GM23338 (cell line): ENCODE measurements around the gene HSP90B1. TPM values are rescaled to one million over a fixed set of nuclear protein-coding genes. Genes with fewer than 3 reads are reported as not detected.

Experiments
- ATAC-seq: fragments of 200-7000 bp; cut with Tn5 transposase; 3 replicates; pipeline ENCODE4 v1.9.1; 2020
- DNase-seq: peaks from one replicate; pipeline ENCODE4 v3.0.0-alpha.2; 2015; ENCODE audit warnings: low spot score
- H2AFZ ChIP-seq: fragments of 200-600 bp; sonication (generic); 2 replicates; pipeline ENCODE4 v1.8.0; 2016; ENCODE audit warnings: antibody characterized with exemption, mild to moderate bottlenecking, moderate library complexity
- H3F3A ChIP-seq: fragments of 200-600 bp; sonication (generic); replicated peaks from 2 replicates; pipeline ENCODE4 v1.8.0; 2017; ENCODE audit warnings: antibody characterized with exemption, mixed run types, low read depth
- H3K27ac ChIP-seq: fragments of 200-600 bp; sonication (generic); 2 replicates; pipeline ENCODE4 v1.6.1; 2016; ENCODE audit warnings: low read depth
- H3K27me3 ChIP-seq: fragments of 200-600 bp; sonication (generic); 2 replicates; pipeline ENCODE4 v1.8.0; 2016; ENCODE audit warnings: mild to moderate bottlenecking, mixed run types, moderate library complexity; ENCODE audit not compliant: insufficient read depth
- H3K36me3 ChIP-seq: fragments of 200-600 bp; sonication (generic); 2 replicates; pipeline ENCODE4 v1.8.0; 2016; ENCODE audit warnings: mild to moderate bottlenecking; ENCODE audit not compliant: insufficient read depth
- H3K4me1 ChIP-seq: fragments of 200-600 bp; sonication (generic); 2 replicates; pipeline ENCODE4 v1.8.0; 2016; ENCODE audit warnings: mild to moderate bottlenecking, moderate library complexity; ENCODE audit not compliant: insufficient read depth
- H3K4me2 ChIP-seq: fragments of 200-600 bp; sonication (generic); 2 replicates; pipeline ENCODE4 v1.7.1; 2017; ENCODE audit warnings: mixed run types
- H3K4me3 ChIP-seq: fragments of 200-600 bp; sonication (generic); 2 replicates; pipeline ENCODE4 v1.6.1; 2016; ENCODE audit warnings: mixed run types
- H3K79me2 ChIP-seq: fragments of 200-600 bp; sonication (generic); replicated peaks from 2 replicates; pipeline ENCODE4 v1.8.0; 2017; ENCODE audit warnings: mild to moderate bottlenecking; ENCODE audit not compliant: insufficient read depth
- H3K9me2 ChIP-seq: fragments of 200-600 bp; sonication (generic); 2 replicates; pipeline ENCODE4 v1.8.0; 2017; ENCODE audit not compliant: insufficient read depth
- H4K20me1 ChIP-seq: fragments of 200-600 bp; sonication (generic); replicated peaks from 2 replicates; pipeline ENCODE4 v1.8.0; 2017; ENCODE audit warnings: mild to moderate bottlenecking; ENCODE audit not compliant: insufficient read depth
- H3K27ac Mint-ChIP-seq: 2 replicates; pipeline ENCODE4 v1.8.0; 2020; ENCODE audit warnings: inconsistent platforms, mild to moderate bottlenecking, moderate library complexity, mixed read lengths
- H3K27me3 Mint-ChIP-seq: 3 replicates; pipeline ENCODE4 v1.8.0; 2022; ENCODE audit warnings: low read depth, mild to moderate bottlenecking, moderate library complexity, mixed read lengths, inconsistent platforms; ENCODE audit not compliant: insufficient read depth, poor library complexity
- H3K36me3 Mint-ChIP-seq: 3 replicates; pipeline ENCODE4 v1.8.0; 2021; ENCODE audit warnings: low read depth, mild to moderate bottlenecking, inconsistent platforms, moderate library complexity, mixed read lengths
- H3K4me1 Mint-ChIP-seq: 3 replicates; pipeline ENCODE4 v1.8.0; 2020; ENCODE audit warnings: mild to moderate bottlenecking, inconsistent platforms, mixed read lengths
- H3K4me3 Mint-ChIP-seq: 3 replicates; pipeline ENCODE4 v1.8.0; 2021; ENCODE audit warnings: moderate library complexity, mild to moderate bottlenecking, inconsistent platforms, mixed read lengths
- H3K9me3 Mint-ChIP-seq: 3 replicates; pipeline ENCODE4 v1.8.0; 2020; ENCODE audit warnings: moderate library complexity, mild to moderate bottlenecking, inconsistent platforms, mixed read lengths
- CREB1 ChIP-seq: fragments of 250-450 bp; sonication (Bioruptor Pico); IDR thresholded peaks from 2 replicates; pipeline ENCODE4 v1.5.0; 2020; ENCODE audit warnings: low read depth, mild to moderate bottlenecking, moderate library complexity
- EZH2 ChIP-seq: fragments of 200-600 bp; sonication (generic); IDR thresholded peaks from one replicate; pipeline ENCODE4 v1.8.0; 2017; ENCODE audit warnings: antibody characterized with exemption, mild to moderate bottlenecking, low read depth; ENCODE audit not compliant: unreplicated experiment
- EZH2phosphoT487 ChIP-seq: fragments of 200-600 bp; sonication (generic); IDR thresholded peaks from one replicate; pipeline ENCODE4 v1.8.1; 2018; ENCODE audit warnings: antibody characterized with exemption; ENCODE audit not compliant: unreplicated experiment
- JUNB ChIP-seq: IDR thresholded peaks from one replicate; pipeline ENCODE4 v1.6.1; 2016; ENCODE audit warnings: antibody characterized with exemption; ENCODE audit not compliant: unreplicated experiment
- NANOG ChIP-seq: IDR thresholded peaks from 2 replicates; pipeline ENCODE4 v1.6.1; 2016; ENCODE audit warnings: antibody characterized with exemption, borderline replicate concordance
- POLR2AphosphoS5 ChIP-seq: IDR thresholded peaks from 2 replicates; pipeline ENCODE4 v1.6.1; 2016; ENCODE audit warnings: antibody characterized with exemption, low read depth
- STAT1 ChIP-seq: IDR thresholded peaks from one replicate; pipeline ENCODE4 v1.6.1; 2016; ENCODE audit warnings: antibody characterized with exemption; ENCODE audit not compliant: unreplicated experiment
- ZNF114 ChIP-seq: fragments of 250-450 bp; sonication (Bioruptor Pico); IDR thresholded peaks from 2 replicates; pipeline ENCODE4 v1.5.0; 2020; ENCODE audit warnings: mild to moderate bottlenecking, moderate library complexity
- ZNF331 ChIP-seq: fragments of 250-450 bp; sonication (Bioruptor Pico); IDR thresholded peaks from 2 replicates; pipeline ENCODE4 v1.5.0; 2020; ENCODE audit warnings: low read depth, mild to moderate bottlenecking, moderate library complexity
- polyA plus RNA-seq: library from polyadenylated mRNA; unstranded; fragments of >200 nt; fragmentation: Nextera tagmentation; extraction: Ambion mirVana; gene quantifications from 2 replicates; pipeline ENCODE4 v1.2.1, GENCODE V29; 2016
- total RNA-seq: library from RNA; depleted of rRNA; stranded (reverse); fragments of >200 nt; shearing (Covaris generic); gene quantifications from 2 replicates; pipeline ENCODE4 v1.2.3, GENCODE V29; 2014
- TF ChIP-seq, protein P1 (sequence below): fragments of 250-450 bp; sonication (Bioruptor Pico); IDR thresholded peaks from 2 replicates; pipeline ENCODE4 v1.5.0; 2020; ENCODE audit warnings: mild to moderate bottlenecking, moderate library complexity
- TF ChIP-seq, protein P2 (sequence below): IDR thresholded peaks from 2 replicates; pipeline ENCODE4 v1.6.1; 2016; ENCODE audit warnings: antibody characterized with exemption
- TF ChIP-seq, protein P3 (sequence below), 2 experiments: fragments of 200-600 bp in 1 of 2; sonication (generic) in 1 of 2; conservative IDR thresholded peaks; 2 replicates each; pipeline versions ENCODE4 v1.5.1 to v1.6.1; 2016 to 2017; ENCODE audit warnings: antibody characterized with exemption in 2 of 2, low read depth in 2 of 2, mild to moderate bottlenecking in 2 of 2, moderate library complexity in 1 of 2
- TF ChIP-seq, protein P4 (sequence below): IDR thresholded peaks from one replicate; pipeline ENCODE4 v1.6.1; 2018; ENCODE audit warnings: antibody characterized with exemption; ENCODE audit not compliant: unreplicated experiment

Gene HSP90B1
- total and polyA plus RNA-seq, 2 experiments from 2014 or later = 605 to 1,312 TPM

DNA sequence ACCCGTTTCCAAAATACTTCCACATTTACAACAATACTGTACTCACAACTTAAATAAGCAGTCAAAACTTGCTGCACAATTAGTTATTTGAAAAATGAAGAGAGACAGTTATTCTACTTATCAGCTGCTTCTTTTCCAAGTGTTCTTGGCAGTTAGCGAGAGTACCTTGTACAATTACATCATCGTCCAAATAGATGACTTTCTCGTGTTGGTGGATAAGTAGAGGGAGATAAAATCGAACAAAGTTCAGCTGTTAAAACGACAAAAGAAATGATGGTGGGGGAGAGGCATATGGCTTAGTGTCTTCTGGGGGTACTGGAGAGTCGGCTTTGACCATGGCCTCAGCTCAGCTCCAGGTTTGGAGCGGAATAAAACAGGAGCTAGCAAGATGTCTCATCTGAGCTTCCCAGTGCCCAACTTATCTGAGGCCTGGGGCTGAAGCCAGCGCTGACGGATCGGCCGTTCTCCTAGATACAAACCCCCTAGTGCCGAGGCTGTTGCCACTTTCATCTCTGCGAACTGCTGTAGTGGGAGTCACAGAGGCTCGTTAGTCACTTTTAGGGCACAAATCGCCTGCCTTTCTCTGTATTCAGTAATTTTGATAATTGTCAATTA lies 67.2 kb downstream of the HSP90B1 start:
- no peak; the same call in 2 of the 3 replicates for ATAC-seq
- no peaks in the 10 kb centered on the region for H3K27me3 Mint-ChIP-seq

More for the DNA sequence above, 67.2 kb downstream of the HSP90B1 start:
- no peak overlapping the region for H3K4me2 ChIP-seq
- H2AFZ ChIP-seq = no peak overlapping the region
- H3K4me3 Mint-ChIP-seq = no peak overlapping the region
- H3K36me3 ChIP-seq = no peaks in the 10 kb centered on the region
- H4K20me1 ChIP-seq = no peaks in the 10 kb centered on the region
- no peaks in the 10 kb centered on the region for H3F3A ChIP-seq
- 0 out of 2 replicates have a peak, but pooled peaks cover 4% of the 10 kb centered on the region for H3K4me1 ChIP-seq
- no peaks in the 10 kb centered on the region for H3K79me2 ChIP-seq
- no peaks in the 10 kb centered on the region for H3K9me2 ChIP-seq
- H3K27ac ChIP-seq = no peak overlapping the region
- TF ChIP-seq CREB1 (CRISPR knock-in tag) (no peak), EZH2 (no peak), EZH2phosphoT487 (no peak), STAT1 (no peak), ZNF114 (CRISPR knock-in tag) (no peak), ZNF331 (CRISPR knock-in tag) (no peak), JUNB (no peak), NANOG (no peak), POLR2AphosphoS5 (no peak)
- TF ChIP-seq, protein P1, sequence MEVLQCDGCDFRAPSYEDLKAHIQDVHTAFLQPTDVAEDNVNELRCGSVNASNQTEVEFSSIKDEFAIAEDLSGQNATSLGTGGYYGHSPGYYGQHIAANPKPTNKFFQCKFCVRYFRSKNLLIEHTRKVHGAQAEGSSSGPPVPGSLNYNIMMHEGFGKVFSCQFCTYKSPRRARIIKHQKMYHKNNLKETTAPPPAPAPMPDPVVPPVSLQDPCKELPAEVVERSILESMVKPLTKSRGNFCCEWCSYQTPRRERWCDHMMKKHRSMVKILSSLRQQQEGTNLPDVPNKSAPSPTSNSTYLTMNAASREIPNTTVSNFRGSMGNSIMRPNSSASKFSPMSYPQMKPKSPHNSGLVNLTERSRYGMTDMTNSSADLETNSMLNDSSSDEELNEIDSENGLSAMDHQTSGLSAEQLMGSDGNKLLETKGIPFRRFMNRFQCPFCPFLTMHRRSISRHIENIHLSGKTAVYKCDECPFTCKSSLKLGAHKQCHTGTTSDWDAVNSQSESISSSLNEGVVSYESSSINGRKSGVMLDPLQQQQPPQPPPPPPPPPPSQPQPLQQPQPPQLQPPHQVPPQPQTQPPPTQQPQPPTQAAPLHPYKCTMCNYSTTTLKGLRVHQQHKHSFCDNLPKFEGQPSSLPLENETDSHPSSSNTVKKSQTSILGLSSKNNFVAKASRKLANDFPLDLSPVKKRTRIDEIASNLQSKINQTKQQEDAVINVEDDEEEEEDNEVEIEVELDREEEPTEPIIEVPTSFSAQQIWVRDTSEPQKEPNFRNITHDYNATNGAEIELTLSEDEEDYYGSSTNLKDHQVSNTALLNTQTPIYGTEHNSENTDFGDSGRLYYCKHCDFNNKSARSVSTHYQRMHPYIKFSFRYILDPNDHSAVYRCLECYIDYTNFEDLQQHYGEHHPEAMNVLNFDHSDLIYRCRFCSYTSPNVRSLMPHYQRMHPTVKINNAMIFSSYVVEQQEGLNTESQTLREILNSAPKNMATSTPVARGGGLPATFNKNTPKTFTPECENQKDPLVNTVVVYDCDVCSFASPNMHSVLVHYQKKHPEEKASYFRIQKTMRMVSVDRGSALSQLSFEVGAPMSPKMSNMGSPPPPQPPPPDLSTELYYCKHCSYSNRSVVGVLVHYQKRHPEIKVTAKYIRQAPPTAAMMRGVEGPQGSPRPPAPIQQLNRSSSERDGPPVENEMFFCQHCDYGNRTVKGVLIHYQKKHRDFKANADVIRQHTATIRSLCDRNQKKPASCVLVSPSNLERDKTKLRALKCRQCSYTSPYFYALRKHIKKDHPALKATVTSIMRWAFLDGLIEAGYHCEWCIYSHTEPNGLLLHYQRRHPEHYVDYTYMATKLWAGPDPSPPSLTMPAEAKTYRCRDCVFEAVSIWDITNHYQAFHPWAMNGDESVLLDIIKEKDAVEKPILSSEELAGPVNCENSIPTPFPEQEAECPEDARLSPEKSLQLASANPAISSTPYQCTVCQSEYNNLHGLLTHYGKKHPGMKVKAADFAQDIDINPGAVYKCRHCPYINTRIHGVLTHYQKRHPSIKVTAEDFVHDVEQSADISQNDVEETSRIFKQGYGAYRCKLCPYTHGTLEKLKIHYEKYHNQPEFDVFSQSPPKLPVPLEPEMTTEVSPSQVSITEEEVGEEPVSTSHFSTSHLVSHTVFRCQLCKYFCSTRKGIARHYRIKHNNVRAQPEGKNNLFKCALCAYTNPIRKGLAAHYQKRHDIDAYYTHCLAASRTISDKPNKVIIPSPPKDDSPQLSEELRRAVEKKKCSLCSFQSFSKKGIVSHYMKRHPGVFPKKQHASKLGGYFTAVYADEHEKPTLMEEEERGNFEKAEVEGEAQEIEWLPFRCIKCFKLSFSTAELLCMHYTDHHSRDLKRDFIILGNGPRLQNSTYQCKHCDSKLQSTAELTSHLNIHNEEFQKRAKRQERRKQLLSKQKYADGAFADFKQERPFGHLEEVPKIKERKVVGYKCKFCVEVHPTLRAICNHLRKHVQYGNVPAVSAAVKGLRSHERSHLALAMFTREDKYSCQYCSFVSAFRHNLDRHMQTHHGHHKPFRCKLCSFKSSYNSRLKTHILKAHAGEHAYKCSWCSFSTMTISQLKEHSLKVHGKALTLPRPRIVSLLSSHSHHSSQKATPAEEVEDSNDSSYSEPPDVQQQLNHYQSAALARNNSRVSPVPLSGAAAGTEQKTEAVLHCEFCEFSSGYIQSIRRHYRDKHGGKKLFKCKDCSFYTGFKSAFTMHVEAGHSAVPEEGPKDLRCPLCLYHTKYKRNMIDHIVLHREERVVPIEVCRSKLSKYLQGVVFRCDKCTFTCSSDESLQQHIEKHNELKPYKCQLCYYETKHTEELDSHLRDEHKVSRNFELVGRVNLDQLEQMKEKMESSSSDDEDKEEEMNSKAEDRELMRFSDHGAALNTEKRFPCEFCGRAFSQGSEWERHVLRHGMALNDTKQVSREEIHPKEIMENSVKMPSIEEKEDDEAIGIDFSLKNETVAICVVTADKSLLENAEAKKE = no peak
- TF ChIP-seq, protein P2, sequence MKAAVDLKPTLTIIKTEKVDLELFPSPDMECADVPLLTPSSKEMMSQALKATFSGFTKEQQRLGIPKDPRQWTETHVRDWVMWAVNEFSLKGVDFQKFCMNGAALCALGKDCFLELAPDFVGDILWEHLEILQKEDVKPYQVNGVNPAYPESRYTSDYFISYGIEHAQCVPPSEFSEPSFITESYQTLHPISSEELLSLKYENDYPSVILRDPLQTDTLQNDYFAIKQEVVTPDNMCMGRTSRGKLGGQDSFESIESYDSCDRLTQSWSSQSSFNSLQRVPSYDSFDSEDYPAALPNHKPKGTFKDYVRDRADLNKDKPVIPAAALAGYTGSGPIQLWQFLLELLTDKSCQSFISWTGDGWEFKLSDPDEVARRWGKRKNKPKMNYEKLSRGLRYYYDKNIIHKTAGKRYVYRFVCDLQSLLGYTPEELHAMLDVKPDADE = no peak
- TF ChIP-seq, protein P3, sequence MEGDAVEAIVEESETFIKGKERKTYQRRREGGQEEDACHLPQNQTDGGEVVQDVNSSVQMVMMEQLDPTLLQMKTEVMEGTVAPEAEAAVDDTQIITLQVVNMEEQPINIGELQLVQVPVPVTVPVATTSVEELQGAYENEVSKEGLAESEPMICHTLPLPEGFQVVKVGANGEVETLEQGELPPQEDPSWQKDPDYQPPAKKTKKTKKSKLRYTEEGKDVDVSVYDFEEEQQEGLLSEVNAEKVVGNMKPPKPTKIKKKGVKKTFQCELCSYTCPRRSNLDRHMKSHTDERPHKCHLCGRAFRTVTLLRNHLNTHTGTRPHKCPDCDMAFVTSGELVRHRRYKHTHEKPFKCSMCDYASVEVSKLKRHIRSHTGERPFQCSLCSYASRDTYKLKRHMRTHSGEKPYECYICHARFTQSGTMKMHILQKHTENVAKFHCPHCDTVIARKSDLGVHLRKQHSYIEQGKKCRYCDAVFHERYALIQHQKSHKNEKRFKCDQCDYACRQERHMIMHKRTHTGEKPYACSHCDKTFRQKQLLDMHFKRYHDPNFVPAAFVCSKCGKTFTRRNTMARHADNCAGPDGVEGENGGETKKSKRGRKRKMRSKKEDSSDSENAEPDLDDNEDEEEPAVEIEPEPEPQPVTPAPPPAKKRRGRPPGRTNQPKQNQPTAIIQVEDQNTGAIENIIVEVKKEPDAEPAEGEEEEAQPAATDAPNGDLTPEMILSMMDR (conservative IDR thresholded peaks at IDR 0.05; ENCODE audit: low read depth in 2 of 2) = no peak
- TF ChIP-seq, protein P4, sequence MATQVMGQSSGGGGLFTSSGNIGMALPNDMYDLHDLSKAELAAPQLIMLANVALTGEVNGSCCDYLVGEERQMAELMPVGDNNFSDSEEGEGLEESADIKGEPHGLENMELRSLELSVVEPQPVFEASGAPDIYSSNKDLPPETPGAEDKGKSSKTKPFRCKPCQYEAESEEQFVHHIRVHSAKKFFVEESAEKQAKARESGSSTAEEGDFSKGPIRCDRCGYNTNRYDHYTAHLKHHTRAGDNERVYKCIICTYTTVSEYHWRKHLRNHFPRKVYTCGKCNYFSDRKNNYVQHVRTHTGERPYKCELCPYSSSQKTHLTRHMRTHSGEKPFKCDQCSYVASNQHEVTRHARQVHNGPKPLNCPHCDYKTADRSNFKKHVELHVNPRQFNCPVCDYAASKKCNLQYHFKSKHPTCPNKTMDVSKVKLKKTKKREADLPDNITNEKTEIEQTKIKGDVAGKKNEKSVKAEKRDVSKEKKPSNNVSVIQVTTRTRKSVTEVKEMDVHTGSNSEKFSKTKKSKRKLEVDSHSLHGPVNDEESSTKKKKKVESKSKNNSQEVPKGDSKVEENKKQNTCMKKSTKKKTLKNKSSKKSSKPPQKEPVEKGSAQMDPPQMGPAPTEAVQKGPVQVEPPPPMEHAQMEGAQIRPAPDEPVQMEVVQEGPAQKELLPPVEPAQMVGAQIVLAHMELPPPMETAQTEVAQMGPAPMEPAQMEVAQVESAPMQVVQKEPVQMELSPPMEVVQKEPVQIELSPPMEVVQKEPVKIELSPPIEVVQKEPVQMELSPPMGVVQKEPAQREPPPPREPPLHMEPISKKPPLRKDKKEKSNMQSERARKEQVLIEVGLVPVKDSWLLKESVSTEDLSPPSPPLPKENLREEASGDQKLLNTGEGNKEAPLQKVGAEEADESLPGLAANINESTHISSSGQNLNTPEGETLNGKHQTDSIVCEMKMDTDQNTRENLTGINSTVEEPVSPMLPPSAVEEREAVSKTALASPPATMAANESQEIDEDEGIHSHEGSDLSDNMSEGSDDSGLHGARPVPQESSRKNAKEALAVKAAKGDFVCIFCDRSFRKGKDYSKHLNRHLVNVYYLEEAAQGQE = no peak
- no peaks in the 10 kb centered on the region for H3K27me3 ChIP-seq
- H3K27ac Mint-ChIP-seq = no peak overlapping the region; the same call in 1 of the 2 replicates
- peak; percentile 17 for DNase-seq
- no peaks in the 10 kb centered on the region for H3K9me3 Mint-ChIP-seq
- H3K4me3 ChIP-seq = no peak overlapping the region
- H3K4me1 Mint-ChIP-seq = peaks cover 2% of the 10 kb centered on the region; the same call in 1 of the 3 replicates
- no peaks in the 10 kb centered on the region for H3K36me3 Mint-ChIP-seq
